Measurements from ENCODE around the gene LRRTM1. TPM values are rescaled to one million over a fixed set of nuclear protein-coding genes. Genes with fewer than 3 reads are reported as not detected.

LRRTM1 gene
- total RNA-seq, 4 donors from 2014 or later, result 0.83 to 2.6 (median 1.7) TPM

- DNase-seq (ENCODE audit: extremely low spot score), result no peak
- Histone ChIP-seq H3K27me3 (peaks cover 0 to 6% (median 0%) of the 10 kb centered on the region in 4 donors), H3K36me3 (no peaks in the 10 kb centered on the region), H3K27ac (replicated peaks in 1 of 4) (no peak overlapping the region), H3K4me1 (no peaks in the 10 kb centered on the region), H3K9me3 (no peaks in the 10 kb centered on the region), H3K4me3 (no peak overlapping the region)
- WGBS, result 48% methylated on average over 3 of the region's 3 CpGs
- intact Hi-C loops (cut with DNase I), result no loop called here
- no peak for TF ChIP-seq POLR2A (IDR thresholded peaks at IDR 0.05; ENCODE audit: low read depth)
- no peak for TF ChIP-seq CTCF (IDR thresholded peaks at IDR 0.05)
These were observed 6.8 kb upstream of the LRRTM1 start for GRCh38 chr2:80311304-80311703.

- no peak for DNase-seq (ENCODE audit: extremely low spot score)
- intact Hi-C loops (cut with DNase I), result no loop called here
- peak overlapping the region; percentile 50 to 64 (median 56) for H3K4me3 ChIP-seq
- no peaks in the 10 kb centered on the region for H3K9me3 ChIP-seq
- no peaks in the 10 kb centered on the region for H3K36me3 ChIP-seq
- H3K4me1 ChIP-seq, result peaks cover 15 to 31% (median 27%) of the 10 kb centered on the region in 4 donors
- peaks cover 0 to 50% (median 19%) of the 10 kb centered on the region in 4 donors for H3K27me3 ChIP-seq
- TF ChIP-seq POLR2A (IDR thresholded peaks at IDR 0.05; ENCODE audit: low read depth) (no peak), CTCF (IDR thresholded peaks at IDR 0.05) (no peak), EP300 (IDR thresholded peaks at IDR 0.05) (no peak), POLR2AphosphoS5 (IDR thresholded peaks at IDR 0.05) (no peak)
- peak overlapping the region in 1 of 4 donors; percentile 53 for H3K27ac ChIP-seq (replicated peaks in 1 of 4)
- 1% methylated on average over 20 of the region's 64 CpGs for WGBS
These were observed 1.3 kb downstream of the LRRTM1 start for GRCh38 chr2:80303006-80303908.

- Histone ChIP-seq H3K27me3 (peaks cover 0 to 50% (median 19%) of the 10 kb centered on the region in 4 donors), H3K4me3 (peak overlapping the region; percentile 50 to 64 (median 56)), H3K27ac (replicated peaks in 1 of 4) (peak overlapping the region in 1 of 4 donors; percentile 53), H3K36me3 (no peaks in the 10 kb centered on the region), H3K4me1 (peaks cover 15 to 31% (median 27%) of the 10 kb centered on the region in 4 donors), H3K9me3 (no peaks in the 10 kb centered on the region)
- DNase-seq (ENCODE audit: extremely low spot score), result no peak
- intact Hi-C loops (cut with DNase I), result no loop called here
- WGBS, result 36% methylated on average over 9 of the region's 50 CpGs
- TF ChIP-seq POLR2AphosphoS5 (IDR thresholded peaks at IDR 0.05) (no peak), POLR2A (IDR thresholded peaks at IDR 0.05; ENCODE audit: low read depth) (no peak)
These were observed 2.1 kb downstream of the LRRTM1 start for GRCh38 chr2:80302314-80303005.

DNA sequence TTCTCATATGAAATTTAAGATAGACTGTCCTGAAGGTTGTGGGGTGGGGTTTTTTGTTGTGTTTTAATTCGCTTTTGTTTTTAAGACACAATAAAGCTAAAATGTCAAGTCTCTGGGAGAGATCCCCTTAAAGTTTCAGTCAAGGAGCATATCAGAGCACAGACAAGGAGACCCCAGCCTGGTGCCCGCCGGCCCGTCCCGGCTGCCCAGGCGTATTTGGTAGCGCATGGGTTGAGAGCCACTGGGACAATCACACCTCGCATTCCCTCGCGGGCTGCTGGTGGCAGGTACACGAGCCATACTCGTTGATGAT lies 2.6 kb downstream of the LRRTM1 start:
- WGBS, result 41% methylated on average over 12 of the region's 12 CpGs
- peak overlapping the region in 1 of 4 donors; percentile 53 for H3K27ac ChIP-seq (replicated peaks in 1 of 4)

More for the DNA sequence above, 2.6 kb downstream of the LRRTM1 start:
- H3K36me3 ChIP-seq, result no peaks in the 10 kb centered on the region
- intact Hi-C loops (cut with DNase I), result no loop called here
- peak overlapping the region in 3 of 4 donors; percentile 50 to 64 (median 52) for H3K4me3 ChIP-seq
- DNase-seq (ENCODE audit: extremely low spot score), result no peak
- H3K4me1 ChIP-seq, result peaks cover 15 to 31% (median 27%) of the 10 kb centered on the region in 4 donors
- H3K9me3 ChIP-seq, result no peaks in the 10 kb centered on the region
- peaks cover 0 to 50% (median 19%) of the 10 kb centered on the region in 4 donors for H3K27me3 ChIP-seq
- no peak for TF ChIP-seq POLR2AphosphoS5 (IDR thresholded peaks at IDR 0.05)
- TF ChIP-seq EP300 (IDR thresholded peaks at IDR 0.05), result no peak
- no peak for TF ChIP-seq CTCF (IDR thresholded peaks at IDR 0.05)
- TF ChIP-seq POLR2A (IDR thresholded peaks at IDR 0.05; ENCODE audit: low read depth), result no peak

Measured in esophagus muscularis mucosa (tissue), 4 donors.